GM19193 (cell line): ENCODE results near the gene CPVL.

Experiments used
- POLR2A ChIP-seq: IDR thresholded peaks from 4 replicates; pipeline ENCODE4 v1.6.1; 2011; ENCODE audit not compliant: insufficient read depth, insufficient read length; ENCODE audit errors: extremely low read depth

Gene CPVL

GRCh38 chr7:29112721-29113120, 33.6 kb downstream of the CPVL start:
- TF ChIP-seq POLR2A: no peak

GRCh38 chr7:29109899-29110298, 36.4 kb downstream of the CPVL start:
- TF ChIP-seq POLR2A: no peak

GRCh38 chr7:29109358-29109757, 37.0 kb downstream of the CPVL start:
- TF ChIP-seq POLR2A: no peak

GRCh38 chr7:29107056-29107455, 39.3 kb downstream of the CPVL start:
- TF ChIP-seq POLR2A: no peak

GRCh38 chr7:29106669-29106988, 39.7 kb downstream of the CPVL start:
- TF ChIP-seq POLR2A: no peak

DNA sequence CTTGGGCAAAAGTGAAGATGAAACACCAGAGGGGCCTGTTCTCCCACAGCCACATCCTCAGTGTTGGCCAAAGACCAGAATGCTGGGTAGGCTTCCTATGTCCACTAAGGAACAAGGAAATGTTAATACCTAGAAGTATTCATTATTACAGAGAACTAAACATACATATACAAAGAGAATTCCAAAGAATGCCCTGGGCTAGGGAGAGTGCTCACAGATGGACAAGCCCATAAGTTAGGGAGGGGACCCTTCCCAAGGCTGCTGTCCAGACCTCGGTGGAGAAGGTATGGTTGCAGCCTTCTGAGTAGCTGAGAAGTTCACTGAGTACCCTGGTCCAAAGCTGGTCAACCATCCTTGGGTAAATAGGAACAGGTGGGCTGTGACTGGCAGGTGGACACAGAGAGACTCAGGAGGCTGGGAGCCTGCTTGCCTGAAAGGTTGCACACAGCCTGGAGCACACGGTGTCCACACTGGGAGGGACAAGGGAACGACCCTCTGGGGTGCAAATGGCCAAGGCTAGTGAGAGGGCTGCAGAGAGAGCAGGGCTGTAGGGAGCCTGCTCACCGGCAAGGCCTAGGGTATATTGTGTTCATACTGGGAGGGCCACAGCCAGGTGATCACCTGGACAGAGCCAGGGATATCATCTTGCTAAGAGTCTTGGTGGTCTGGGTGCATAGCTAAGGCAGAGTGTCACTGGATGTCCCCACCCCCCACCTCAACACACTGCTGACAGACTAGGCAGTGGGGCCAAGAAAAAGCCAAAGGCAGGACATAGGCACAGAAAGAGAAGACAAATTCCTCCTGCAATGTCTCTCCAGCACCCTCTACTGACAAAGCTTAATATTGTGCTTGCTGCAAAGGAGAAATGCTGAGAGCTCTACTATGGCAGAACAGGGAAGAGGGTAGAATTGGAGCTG, 40.3 kb downstream of the CPVL start:
- no peak for TF ChIP-seq POLR2A

DNA sequence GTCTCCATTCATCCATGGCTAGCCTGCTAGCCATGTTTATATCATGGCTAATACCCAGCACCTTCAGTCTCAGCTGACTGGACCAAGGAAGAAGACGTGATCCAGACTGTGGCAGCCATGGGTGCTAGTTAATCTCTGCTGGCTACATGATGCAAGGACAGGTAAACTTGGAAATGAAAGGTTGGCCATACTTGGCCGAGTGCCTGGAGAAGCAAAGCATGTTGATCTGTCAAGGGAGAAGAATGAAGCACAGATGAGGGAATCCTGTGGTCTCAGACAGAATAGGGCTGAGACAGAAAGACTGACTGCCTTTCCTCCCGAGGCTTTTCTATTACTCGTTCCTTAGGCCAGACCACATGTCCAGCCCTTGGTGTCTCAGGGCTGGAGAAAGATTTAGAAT, 41.1 kb downstream of the CPVL start:
- no peak for TF ChIP-seq POLR2A

- no peak for TF ChIP-seq POLR2A
These were observed 43.7 kb downstream of the CPVL start for GRCh38 chr7:29102558-29103151.

DNA sequence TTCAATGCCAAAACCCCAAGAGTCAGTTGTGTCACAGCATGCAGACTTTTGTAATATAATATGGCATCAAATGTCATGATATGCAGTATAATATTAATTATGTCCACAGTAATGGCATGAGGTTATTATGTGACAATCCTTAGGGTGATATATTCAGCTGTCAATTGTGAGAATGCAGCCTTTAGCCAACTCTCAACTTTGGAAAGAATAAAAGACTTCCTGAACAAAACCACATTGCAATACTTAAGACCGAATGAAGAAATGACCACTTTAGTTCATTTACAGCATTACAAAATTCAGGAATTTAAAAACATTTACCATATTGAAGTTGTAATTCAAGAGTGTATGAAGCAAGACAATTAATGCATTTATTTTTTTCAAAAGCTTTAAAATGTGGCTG, 45.4 kb downstream of the CPVL start:
- TF ChIP-seq POLR2A: no peak

DNA sequence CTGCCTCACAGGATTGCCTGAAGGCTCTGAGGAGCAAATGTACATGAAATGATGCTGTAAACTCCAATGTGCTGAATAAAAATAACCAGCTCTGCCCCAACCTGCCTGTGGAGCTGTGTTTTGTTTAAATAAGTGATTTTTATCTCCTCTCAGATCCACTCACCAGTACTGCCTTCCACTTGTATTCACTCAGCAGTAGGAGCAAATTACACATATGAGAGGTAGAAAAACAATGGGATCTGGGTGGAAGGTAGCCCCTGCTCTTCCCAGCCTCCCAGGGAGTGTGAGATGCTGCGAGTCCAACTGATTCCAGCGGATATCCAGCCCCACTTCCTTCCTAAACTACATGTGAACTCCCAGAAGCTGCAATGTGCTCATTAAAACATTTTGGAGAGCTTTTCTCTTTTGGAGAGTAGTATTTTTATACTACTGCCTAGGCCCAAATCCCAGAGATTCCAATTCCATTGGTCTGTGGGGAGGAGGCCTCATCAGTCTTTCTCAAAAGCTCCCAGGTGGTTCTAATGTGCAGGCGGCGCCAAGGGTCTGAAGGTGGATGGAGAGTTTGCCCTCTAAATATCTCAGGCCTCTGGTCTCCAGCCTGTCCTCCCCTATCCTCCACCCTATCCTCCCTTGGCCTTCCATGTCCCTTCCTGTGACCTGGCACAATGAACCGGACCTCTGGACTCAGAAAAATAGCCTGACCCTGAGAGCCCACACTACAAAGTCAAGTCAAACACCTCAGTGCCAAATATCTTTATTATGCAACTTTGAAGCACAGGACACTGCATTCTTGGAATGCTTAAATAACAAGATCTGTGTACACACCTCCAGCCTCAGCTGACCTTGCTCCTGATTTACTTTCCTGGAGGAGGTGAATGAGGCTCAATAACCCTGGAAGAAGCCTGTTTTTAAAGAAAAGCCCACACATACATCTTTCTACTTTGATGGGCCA, 46.2 kb downstream of the CPVL start:
- no peak for TF ChIP-seq POLR2A

GRCh38 chr7:29096446-29096730, 49.9 kb downstream of the CPVL start:
- no peak for TF ChIP-seq POLR2A

DNA sequence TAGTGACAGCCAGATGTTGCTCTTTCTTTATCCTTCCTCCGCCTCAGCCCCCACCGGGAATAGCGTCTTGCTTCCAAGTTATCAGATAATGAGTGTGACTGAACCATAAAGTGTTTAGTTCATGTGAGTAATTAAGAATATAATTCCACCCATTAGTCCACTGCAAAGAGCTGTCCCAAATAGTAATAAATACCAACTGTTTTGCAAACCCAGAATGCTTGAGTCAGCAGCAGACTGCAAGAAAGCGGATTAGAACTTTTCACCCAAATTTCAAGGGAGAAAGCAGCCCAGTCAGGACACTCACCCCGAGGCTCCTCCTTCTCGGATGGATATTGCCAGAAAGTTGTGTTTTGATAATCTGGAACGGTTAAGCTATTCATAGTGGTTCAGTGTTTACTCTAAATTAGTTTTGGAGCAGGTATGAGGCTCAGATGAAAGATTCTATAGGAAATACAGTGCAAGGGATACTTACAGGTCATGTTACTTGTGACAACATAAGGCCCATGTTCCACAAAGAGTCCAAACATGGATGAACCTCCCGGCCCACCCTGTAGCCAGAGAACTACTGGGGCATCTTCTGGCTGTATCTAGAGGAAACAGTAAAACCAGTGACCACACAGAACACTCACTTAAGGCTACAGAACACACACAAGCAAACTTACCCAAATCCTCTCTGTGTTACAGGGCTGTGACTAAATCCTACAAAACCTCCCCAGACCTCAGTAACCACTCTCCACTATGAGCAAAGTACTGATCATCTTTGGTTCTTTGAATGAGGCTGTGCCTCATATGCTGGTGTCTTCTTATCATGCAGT, 50.5 kb downstream of the CPVL start:
- TF ChIP-seq POLR2A: no peak

GRCh38 chr7:29091715-29092114, 54.6 kb downstream of the CPVL start:
- TF ChIP-seq POLR2A: no peak

DNA sequence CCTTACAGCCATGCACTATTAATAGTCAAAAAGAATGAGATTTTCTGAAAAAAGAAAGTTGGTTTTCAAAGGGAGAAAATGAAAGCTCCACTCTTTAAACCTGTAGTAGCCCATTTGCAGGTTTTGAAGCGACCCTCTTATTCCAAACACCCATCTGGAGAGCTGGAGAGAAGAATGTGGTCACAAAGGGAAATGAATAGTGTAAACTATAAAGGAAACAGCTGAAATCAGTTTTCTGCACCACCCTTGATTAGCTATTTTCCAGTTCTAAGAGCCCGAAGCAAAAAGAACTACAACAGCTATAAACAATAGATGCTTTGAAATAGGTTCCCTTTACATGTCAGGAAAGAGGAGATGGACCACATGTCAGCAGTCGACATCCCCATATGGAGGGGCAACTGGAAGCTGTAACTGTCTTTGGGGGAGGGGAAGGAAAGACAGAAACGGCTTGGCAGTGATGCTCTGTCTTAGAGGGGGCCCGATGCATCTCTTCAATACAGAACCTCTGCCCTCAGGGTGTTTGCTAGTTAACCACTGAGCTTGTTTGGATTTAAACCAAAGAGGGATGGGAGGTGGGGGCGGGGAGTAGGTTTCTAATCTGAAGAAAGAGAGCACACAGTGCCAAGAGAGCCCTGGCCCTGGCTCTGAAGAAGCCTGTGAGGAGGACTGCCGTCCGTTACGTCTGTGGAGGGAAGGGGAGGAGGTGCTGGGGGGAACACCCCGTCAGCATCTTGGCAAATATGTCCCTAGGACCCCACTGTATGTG, 55.3 kb downstream of the CPVL start:
- no peak for TF ChIP-seq POLR2A
